NCI-H1436 (cell line): Measurements from ENCODE around the gene PCID2.
"Not testable (repeated sequence)": the region's sequence is repeated elsewhere in the genome, so short reads cannot be mapped to it uniquely, and the experiment has no call there.

Source experiments
- DNase-seq: peaks from one replicate; lab custom pipeline; 2025; lab: John Stamatoyannopoulos, UW

PCID2 gene

DNA sequence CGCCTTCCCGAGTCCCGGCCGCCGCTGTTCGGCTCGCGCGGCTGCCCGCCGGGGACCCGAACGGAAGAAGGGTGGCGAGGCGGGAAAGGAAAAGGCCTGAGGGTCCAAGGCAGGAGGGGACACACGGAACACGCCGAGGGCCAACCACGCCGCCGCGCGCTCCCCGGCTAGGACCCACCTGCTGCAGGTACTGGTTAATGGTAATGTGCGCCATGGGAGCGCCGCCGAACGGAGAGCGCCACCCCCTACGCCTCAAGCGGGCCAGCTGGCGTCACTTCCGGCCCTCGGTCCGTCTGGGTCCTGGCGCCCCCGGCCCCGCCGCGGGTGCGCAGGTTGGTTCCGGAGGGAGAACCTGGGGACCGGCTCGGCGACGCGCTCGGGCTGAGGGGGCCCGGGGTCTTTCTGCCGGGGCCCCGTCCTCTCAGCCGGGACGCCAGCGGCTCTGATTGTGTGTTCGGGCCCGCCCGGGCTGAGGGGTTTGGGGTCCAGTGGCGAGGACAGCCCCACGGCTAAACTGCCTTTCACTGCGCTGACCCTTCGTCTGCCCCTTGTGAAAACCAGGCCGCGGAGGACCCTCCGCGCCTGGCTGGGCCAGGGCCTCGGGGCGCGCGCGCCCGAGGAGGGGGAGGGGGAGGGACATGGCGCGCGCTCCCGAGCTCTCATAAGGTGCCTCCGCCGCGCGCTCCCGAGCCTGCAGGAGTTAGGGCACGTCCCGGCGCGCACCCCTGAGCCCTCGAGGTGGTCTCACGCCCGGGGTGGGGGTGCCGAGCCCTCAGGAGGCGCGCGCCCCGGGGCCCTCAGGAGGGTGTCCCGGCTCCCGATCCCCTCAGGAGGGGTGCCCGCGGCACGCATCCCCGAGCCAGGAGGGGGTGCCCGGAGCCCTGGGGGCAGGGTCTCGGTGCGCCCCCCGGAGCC lies at the start of gene PCID2:
PCID2 (minus strand) TSS at position 249 of the 915 bp plus-strand sequence; CDS start at position 214, 35 bp downstream.
- DNase-seq: peak; percentile 91

DNA sequence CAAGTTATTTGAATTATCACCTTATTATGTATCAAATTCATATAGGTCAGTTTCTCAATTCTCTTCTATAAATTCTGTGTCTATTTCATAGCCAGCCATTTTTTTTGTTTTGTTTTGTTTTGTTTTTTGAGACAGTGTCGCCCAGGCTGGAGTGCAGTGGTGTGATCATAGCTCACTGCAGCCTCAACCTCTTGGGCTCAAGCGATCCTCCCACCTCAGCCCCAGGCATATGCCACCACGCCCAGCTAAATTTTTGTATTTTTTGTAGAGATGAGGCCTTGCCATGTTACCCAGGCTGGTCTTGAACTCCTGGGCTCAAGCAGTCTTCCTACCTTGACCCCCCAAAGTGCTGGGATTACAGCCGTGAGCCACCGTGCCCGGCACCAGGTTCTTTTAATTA lies 49.4 kb upstream of the PCID2 start:
- not testable (repeated sequence) for DNase-seq

DNA sequence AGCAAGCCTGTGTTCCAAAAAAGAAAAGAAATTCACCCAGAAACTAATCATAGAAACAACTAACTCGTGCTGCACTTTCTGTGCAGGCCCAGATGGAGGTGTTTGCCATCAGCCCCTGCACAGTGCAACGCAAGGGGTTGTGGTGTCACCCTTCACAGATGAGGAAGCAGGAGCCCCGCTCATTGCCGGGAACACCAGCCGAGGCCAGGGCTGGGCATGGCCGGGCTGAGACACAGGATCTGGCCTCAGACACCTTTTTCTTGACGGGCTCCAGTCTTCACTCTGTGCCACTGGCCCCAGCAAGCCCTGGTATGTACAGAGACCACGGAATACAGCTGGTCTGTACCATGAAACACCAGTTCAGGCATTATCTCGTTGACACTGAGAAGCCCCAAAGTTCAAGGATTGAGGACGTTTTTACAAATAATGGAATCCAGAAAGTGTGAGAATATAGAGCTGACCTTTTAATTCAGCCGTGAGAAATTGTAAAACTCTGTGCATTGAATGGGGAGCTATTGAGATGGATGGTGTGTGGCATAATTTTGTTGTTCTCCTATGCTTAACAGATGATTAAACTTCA lies 44.1 kb upstream of the PCID2 start:
- DNase-seq: no peak

DNA sequence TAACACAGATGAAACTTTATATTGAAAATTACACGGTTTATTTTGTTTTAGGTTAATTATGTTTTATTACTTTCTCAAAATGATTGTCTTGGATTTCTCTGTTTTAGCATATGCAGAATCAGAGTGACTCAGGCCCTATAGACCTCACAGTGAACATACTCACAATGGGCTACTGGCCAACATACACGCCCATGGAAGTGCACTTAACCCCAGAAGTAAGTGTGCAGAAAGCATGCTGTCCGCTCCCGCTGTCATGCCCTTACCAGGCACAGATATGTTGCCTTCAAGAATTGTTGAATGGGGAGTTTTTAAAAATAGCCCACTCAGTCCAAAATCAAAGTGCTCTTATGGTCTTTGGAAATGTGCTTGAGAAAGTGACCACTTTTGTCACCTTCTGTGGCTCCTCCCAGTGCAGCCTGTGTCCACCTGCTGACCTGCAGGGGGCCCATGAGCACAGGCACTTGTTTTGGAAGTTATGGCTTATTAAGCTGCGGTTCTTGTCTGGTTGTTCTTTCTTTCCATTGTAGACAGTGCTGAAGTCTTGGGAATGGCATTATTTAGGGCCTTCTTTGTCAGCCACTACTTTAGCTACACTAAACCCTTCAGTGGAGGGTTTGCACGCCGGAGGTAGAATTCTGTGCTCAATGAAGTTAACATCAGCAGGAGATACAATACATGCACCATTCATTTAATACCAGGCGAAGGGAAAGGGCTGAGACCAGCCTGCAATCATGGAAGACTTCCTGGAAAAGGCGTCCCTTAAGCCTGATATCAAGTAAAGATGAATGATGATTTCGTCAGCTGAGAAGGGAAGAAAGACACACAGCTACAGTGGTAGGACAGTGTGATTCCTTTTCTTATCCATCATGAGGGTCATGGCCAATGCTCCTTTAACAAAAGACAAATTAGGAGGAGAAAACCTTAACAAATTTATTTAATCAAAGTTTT lies 37.7 kb upstream of the PCID2 start:
- DNase-seq: no peak

DNA sequence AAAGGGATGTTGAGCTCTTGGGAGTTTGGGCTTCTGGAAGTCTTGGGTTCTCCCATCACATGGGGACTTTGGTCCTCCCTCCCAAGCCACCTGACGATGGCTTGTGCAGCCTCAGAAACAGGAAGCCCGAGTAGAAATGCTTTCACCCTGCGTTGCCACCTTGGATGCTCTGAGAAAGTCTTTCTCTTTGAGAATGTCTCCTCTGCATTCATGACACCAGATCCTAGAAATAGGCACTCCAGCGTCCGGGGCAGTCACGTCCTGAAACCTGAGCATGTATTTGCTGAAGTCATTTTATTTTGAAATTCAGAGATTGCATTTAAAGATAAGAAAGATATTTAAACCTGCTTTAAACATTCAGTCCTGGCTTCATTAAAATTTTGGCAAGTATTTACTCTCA lies 35.4 kb upstream of the PCID2 start:
- DNase-seq: no peak

DNA sequence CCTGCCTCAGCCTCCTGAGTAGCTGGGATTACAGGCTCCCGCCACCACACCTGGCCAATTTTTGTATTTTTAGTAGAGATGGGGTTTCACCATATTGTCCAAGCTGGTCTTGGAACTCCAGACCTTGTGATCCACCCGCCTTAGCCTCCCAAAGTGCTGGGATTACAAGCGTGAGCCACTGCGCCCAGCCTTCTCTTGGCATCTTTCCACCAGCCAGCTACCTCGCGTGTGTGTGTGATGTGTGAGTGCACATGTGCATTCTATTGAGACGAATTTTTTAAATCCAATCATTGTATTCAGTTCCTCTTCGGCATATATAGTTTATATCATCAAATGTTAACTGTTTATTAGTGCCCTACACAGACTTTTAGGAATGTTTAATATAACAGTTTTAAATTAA lies 33.2 kb upstream of the PCID2 start:
- DNase-seq: not testable (repeated sequence)

DNA sequence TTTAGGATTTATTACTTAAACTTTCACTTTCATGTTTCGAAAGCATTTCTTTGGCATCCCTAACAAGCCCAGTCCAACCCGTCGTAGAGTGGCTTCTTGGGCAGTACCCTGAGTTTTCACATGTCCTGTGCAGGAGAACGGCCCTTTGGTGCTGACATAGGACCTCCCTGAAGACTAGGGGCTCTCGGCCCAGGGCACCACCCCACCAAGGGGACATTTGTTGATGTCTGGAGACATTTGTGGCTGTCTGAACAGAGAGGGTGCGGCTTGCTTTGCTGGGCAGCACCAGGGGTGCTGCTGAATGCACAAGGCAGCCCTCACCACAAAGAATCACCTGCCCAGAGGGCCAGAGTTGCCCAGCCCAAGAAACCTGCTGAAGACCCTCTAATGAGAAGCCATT lies 31.5 kb upstream of the PCID2 start:
- no peak for DNase-seq

DNA sequence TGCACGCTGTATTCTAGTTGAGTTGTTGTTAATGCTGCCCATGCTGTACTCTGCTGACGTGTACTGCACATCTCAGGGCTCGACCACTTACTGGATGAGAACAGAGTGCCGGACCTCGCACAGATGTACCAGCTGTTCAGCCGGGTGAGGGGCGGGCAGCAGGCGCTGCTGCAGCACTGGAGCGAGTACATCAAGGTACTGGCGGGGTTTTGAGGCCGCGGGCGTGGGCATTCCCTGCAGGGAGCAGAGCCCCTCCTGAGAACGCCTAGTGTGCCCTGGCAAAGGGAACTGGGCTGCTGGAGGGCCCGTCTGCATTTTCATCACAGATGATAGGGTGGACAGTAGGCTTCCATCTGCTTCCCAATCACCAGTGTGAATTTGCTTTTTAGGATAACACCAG lies 30.9 kb upstream of the PCID2 start:
- DNase-seq: no peak

DNA sequence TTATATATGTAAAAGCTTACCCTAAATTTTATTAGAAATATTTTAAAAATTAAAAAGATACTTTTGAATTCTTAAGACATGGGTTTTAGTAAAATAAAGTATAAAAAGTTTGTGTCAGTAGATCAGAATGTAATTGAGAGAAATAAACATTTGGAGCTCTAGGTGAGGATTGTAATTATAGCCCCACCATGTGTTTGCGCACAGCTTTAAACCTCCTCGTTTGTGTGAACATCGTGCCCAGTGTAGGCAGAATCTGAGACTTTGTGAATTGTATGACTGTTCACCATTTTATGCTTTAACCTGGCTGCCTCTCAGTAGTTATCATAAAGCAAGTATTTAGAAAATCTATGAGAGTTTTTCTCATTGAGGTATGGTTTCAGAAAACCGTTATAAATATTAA lies 30.1 kb upstream of the PCID2 start:
- no peak for DNase-seq

DNA sequence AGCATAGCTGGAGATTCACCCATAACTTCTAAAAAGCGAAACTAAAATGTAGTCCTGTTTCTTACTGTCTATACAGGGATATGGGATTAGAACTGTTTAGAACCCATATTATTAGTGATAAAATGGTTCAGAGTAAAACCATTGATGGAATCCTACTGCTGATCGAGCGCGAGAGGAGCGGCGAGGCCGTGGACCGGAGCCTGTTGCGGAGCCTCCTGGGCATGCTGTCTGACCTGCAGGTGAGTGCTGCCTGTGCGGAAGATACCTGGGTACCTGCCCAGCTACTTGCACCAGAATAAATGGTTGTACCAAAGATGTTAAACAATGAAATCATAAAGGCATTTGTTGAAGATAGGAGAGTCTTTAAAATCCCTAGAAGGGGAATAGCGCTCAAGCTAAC lies 24.6 kb upstream of the PCID2 start:
- no peak for DNase-seq

DNA sequence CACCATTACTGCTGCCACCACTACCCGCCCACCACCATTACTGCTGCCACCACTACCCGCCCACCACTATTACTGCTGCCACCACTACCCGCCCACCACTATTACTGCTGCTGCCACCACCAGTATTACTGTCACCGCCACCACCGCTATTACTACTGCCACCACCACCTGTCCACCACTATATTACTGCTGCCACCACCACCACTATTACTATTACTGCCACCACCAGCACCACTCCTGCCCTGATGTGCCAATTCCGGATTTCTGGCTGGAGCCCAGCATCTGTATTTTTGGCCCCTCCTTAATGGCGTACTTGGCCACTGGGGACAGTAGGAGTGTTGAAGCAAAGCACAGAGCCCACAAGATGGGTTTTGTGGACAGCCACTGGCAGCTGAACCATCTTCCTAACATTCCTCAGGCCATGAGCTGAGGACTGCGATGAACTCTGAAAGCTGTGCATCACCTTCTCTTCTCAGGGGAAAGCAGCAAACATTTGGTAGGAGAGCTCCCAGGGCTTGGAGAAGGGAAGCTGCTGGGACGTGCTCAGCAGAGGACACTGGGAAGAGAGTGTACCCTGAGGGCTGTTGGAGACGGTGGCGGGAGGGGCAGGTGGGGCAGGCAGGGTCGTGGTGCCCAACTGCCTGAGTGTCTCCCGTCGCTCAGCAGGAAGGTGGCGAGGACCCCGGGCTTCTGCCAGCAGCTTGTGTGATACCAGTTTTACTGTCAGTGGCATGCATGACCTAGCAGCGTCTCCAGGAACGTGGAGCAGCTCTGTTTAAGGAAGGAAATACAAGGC lies 23.9 kb upstream of the PCID2 start:
- no peak for DNase-seq

DNA sequence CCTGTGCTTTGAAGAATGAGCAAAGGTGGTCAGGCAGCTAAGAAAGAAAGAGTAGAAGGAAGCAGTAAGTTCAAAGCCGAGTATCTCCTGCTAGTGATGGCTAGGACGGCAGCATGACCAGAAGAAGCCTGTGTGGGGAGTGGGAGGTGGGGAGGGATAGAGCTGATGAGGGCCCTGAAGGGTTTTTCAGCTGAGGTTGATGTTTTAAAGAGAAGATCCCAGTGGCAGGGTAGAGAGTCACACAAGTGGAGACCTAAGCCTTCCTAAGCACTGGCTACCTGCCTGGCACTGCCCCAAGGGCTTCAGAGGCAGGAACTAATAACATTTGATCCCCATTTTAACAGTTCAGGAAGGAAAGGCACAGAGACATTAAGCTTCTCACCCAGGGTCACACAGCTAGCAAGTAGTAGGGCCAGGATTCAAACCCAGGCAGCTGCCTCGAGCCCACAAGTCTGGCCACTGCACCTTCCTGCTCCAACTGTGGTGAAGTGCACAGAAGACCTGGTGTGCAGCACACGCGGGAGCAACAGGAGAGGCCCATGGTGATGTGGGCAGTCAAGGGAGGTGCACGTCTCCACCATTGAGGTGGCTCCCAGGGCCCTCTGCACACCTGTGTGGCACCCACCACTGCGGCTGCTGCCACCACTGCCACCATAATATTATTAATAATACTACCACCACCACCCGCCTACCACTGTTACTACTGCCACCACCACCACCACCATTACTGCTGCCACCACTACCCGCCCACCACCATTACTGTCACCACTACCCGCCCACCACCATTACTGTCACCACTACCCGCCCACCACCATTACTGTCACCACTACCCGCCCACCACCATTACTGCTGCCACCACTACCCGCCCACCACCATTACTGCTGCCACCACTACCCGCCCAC lies 23.1 kb upstream of the PCID2 start:
- DNase-seq: no peak

DNA sequence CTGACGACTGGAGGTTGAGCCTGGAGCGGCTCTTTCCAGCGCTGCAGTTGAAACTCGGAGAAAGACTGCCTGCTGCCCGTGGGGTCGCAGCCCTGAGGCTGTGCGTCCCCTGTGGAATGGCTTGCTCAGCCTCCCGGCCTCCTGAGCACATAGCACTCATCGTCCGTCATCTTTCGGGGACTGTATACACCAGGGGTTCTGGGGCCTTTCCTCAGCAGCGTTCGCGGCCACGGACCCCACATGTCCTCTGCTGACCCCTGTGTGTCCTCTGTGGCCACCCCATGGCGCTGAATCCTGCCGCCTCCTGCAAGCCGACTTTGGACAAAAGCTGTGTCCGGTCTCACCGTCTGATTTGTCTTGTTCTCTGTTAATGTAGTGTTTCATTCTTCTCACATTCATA lies 21.3 kb upstream of the PCID2 start:
- no peak for DNase-seq

DNA sequence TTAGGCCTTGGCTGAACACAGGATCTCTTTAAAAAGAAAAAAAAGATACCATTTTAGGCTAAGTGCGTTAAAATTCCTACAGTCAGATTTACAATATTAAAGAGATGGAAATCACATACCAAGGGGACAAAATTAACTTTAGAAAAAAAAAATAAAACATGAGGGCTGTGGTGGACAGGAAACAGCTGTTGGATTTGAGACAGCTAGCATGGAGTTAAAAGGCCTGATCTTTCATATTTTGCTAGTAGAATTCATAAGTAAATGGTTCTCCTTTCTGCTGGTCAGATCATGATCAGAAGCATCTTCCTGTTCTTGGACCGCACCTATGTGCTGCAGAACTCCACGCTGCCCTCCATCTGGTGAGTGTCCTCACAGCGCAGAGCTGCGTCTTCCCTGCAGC lies 20.7 kb upstream of the PCID2 start:
- DNase-seq: no peak

DNA sequence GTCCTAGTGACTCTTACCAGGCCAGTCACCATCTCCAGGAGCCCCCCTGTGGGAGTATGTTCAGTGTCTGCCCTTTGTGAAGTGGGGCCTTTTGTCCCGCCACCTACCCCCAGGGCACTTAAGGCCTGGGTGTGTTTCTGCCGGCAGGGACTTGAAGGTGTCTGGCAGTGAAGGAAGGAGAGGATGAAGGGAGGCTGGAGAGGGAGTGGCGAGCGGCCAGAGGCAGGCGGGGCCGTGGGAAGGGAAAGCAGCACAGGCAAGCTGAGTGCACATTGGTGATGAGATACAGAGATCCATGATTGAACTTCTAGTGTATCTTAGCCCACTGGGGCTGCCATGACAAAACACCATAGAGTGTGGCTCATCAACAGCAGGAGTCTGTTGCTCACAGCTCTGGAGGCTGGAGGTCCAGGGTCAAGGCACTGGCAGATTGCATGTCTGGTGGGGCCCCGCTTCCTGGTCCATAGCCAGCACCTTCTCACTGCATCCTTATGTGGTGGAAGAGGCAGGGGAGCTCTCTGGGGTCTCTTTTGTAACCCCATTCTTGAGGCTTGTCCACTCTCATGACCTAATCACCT lies 18.5 kb upstream of the PCID2 start:
- DNase-seq: no peak

DNA sequence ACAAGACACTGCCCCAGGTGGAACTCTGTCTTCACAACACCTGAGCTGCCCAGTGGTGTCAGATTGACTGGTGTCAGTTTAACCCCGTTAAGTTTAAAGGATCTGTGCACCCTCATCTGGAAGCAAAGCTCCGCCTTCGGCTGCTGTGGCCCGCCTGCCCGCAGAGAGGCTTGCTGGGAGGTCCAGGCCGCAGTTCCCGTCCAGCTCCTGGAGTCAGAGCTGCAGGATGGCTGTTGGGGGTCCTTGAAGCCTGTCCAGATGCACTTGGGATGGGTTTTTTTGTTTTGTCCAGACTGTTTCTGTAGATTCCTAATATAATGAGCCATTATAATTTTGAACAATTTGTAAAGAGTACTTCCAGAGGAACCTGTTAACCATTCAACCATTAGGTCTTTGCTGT lies 17.0 kb upstream of the PCID2 start:
- no peak for DNase-seq

DNA sequence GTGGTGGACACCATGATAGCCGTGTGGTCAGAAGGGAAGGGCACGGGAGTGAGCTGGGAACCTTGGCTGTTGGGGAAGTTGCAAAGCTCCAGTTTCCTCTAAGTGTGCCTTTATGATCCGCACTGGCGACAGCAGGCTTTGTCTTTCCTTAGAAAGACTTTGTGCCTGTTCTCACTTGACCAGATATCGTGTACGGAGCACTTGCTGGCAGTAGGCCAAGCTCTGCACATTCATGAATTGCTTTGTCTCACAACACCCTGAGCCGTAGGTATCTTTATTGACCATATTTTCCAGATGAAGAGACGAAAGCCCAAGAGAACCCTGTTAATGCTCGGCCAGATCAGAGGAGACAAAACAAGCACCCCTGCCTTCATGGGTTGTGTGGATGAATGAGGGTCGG lies 16.0 kb upstream of the PCID2 start:
- no peak for DNase-seq

DNA sequence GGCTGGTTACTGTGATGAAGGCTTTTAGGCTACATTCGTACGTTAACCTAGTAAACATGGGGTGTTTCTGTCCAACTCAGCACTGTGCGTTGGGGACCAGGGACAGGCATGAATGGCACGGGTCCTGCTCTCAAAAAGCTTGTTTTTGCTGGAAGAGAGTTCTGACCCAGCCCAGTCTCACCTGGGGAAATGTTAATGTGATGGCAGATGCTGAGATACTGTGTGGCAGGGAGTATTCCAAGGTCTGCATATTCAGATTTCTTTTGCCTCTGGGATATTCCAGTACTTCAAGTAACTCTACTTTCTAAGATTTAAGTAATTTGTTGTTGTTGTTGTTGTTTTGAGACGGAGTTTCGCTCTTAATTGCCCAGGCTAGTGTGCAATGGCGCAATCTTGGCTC lies 14.6 kb upstream of the PCID2 start:
- DNase-seq: no peak

DNA sequence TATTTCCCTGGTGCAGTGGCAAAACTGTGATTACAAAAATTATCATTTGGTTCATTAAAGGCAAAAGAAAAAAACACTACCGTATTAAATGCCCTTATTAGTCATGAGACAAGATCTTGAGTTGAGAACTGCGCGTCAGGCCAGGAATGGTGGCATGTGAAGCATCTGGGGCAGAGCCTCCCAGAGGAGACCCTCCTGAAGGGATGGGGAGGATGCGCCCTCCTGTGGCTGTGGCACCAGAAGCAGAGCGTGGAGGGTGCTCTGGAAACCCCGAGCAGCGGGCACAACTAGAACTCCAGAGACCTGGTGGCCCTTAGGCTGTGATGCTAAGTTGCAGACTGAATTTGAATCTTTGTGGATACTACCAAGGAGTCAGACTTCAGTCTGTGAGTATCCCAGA lies 12.4 kb upstream of the PCID2 start:
- no peak for DNase-seq

DNA sequence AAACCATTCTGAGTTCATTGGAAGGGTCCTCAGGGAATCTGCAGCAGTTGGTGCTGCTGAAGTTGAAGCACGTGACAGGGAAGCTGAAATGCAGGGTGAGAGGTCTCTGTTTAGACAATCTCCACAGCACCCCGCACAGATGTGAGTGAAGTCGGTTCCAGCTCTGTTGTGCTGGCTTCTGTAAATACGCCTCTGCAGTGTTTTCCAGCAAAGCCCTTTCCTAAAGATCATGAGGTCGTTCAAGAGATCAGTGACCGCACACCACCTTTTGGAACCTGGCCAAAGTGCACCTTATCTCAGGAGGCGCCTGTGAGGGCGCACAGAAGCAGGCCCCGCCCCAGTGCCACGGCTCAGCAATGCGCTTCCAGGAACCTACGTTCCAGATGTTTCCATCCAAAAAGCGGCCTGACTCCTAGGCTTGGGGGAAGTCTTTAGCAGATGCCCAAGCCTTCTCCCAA lies 11.7 kb upstream of the PCID2 start:
- no peak for DNase-seq
